T1000 (cell line): ENCODE results near the gene ANAPC16.
"Not testable (repeated sequence)": the region's sequence is repeated elsewhere in the genome, so short reads cannot be mapped to it uniquely, and the experiment has no call there.

Experiments
- DNase-seq: peaks from one replicate; lab custom pipeline; 2025; ENCODE audit warnings: mixed read lengths; lab: John Stamatoyannopoulos, UW

The ANAPC16 gene

DNA sequence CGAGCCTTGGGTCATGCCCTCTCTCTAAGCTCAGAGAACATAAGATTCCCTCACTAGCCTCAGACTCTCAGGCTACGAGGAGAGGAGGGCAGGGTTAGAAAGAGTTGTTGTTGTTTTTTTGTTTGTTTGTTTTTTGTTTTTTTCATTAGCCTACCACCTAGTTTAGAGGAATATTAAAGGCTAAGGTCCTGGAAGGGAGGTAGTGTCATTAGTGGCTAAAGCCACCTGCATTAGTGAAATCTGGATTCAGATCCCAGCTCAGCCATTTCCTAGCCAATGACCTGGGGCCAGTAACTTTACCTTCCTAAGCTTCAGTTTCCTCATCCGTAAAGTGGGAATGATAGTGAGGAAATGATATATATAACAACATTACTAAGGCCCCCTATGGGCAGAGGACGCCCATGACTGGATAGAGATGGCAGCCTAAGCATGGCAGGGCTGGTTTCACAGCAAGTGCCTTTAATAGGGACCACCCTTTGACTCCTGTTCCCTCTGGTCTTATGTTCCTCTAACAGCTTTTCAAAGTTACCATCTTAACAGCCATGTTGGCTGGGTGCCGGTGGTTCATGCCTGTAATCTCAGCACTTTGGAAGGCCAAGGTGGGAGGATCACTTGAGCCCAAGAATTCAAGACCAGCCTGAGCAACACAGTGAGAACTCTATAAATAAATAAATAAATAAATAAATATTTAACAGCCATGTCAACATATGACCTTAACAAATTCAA, 63.0 kb downstream of the ANAPC16 start:
- no peak for DNase-seq

- DNase-seq: not testable (repeated sequence)
These were observed 63.8 kb downstream of the ANAPC16 start for GRCh38 chr10:72279587-72279986.

GRCh38 chr10:72283131-72283530, 67.3 kb downstream of the ANAPC16 start:
- no peak for DNase-seq
